ENCODE data around the gene SH3BP1.

GRCh38 chr22:37628830-37629229 is 10.6 kb upstream of the SH3BP1 start:
- TF ChIP-seq YY1 (IDR thresholded peaks at IDR 0.05; ENCODE audit: low read depth) (no peak), TCF12 (IDR thresholded peaks at IDR 0.05; ENCODE audit: low read depth) (no peak), TAF1 (IDR thresholded peaks at IDR 0.05; ENCODE audit: low read depth) (no peak)

All from Ishikawa (cell line).